ENCODE data around the gene SAFB2.
A peak's percentile ranks its signal among the peaks of the same experiment; 100 is the strongest.
"Not testable (repeated sequence)": the region's sequence is repeated elsewhere in the genome, so short reads cannot be mapped to it uniquely, and the experiment has no call there.

Gene SAFB2

GRCh38 chr19:5632657-5633056 lies 10.1 kb upstream of the SAFB2 start:
- no peak for DNase-seq (ENCODE audit: low read depth)

GRCh38 chr19:5632241-5632612 lies 9.7 kb upstream of the SAFB2 start:
- no peak for DNase-seq (ENCODE audit: low read depth)

GRCh38 chr19:5631567-5632240 lies 9.1 kb upstream of the SAFB2 start:
- no peak for DNase-seq (ENCODE audit: low read depth)

GRCh38 chr19:5628919-5629481 lies 6.4 kb upstream of the SAFB2 start:
- no peak for DNase-seq (ENCODE audit: low read depth)

GRCh38 chr19:5628461-5628860 lies 5.9 kb upstream of the SAFB2 start:
- no peak for DNase-seq (ENCODE audit: low read depth)

GRCh38 chr19:5627395-5627904 lies 4.9 kb upstream of the SAFB2 start:
- peak; percentile 49 for DNase-seq (ENCODE audit: low read depth)

- DNase-seq (ENCODE audit: low read depth) = no peak
Measured at GRCh38 chr19:5625641-5626040, 3.1 kb upstream of the SAFB2 start.

GRCh38 chr19:5624741-5625278 lies 2.2 kb upstream of the SAFB2 start:
- no peak for DNase-seq (ENCODE audit: low read depth)

- no peak for DNase-seq (ENCODE audit: low read depth)
Measured at GRCh38 chr19:5624018-5624663, 1.6 kb upstream of the SAFB2 start.

GRCh38 chr19:5623397-5624017 lies 931 bp upstream of the SAFB2 start:
- DNase-seq (ENCODE audit: low read depth) = no peak

- DNase-seq (ENCODE audit: low read depth) = no peak
Measured at GRCh38 chr19:5621945-5622464, 571 bp downstream of the SAFB2 start.

GRCh38 chr19:5621311-5621944 lies 1.1 kb downstream of the SAFB2 start:
- no peak for DNase-seq (ENCODE audit: low read depth)

- DNase-seq (ENCODE audit: low read depth) = no peak
Measured at GRCh38 chr19:5619946-5620345, 2.6 kb downstream of the SAFB2 start.

GRCh38 chr19:5618591-5618990 lies 4.0 kb downstream of the SAFB2 start:
- no peak for DNase-seq (ENCODE audit: low read depth)

GRCh38 chr19:5617080-5617479 lies 5.5 kb downstream of the SAFB2 start:
- DNase-seq (ENCODE audit: low read depth) = no peak

- DNase-seq (ENCODE audit: low read depth) = no peak
Measured at GRCh38 chr19:5615756-5616327, 6.7 kb downstream of the SAFB2 start.

GRCh38 chr19:5612891-5613865 lies 9.4 kb downstream of the SAFB2 start:
- no peak for DNase-seq (ENCODE audit: low read depth)

- DNase-seq (ENCODE audit: low read depth) = no peak
Measured at GRCh38 chr19:5609881-5610448, 12.6 kb downstream of the SAFB2 start.

- not testable (repeated sequence) for DNase-seq (ENCODE audit: low read depth)
Measured at GRCh38 chr19:5608766-5609165, 13.8 kb downstream of the SAFB2 start.

- DNase-seq (ENCODE audit: low read depth) = no peak
Measured at GRCh38 chr19:5608291-5608690, 14.3 kb downstream of the SAFB2 start.
